Tibial nerve (tissue), 4 donors: ENCODE results near the gene TSPAN7. TPM values are rescaled to one million over a fixed set of nuclear protein-coding genes. Genes with fewer than 3 reads are reported as not detected.

Experiments
- DNase-seq, 2 donors: peaks; one replicate each; pipeline ENCODE4 v3.0.0-alpha.2; 2019; ENCODE audit warnings: low spot score in 2 of 2
- H3K27ac ChIP-seq, 4 donors: fragments of 200-600 bp; sonication (generic) in 3 of 4; one replicate each; pipeline ENCODE4 v1.5.1; 2017 to 2019; ENCODE audit warnings: mild to moderate bottlenecking in 1 of 4
- H3K27me3 ChIP-seq, 2 donors: fragments of 200-600 bp; sonication (generic) in 1 of 2; one replicate each; pipeline versions ENCODE4 v1.5.1 to v1.6.0; 2017 to 2019
- H3K36me3 ChIP-seq, 3 donors: fragments of 200-600 bp; sonication (generic); one replicate each; pipeline ENCODE4 v1.5.1; 2018 to 2019
- H3K4me1 ChIP-seq, 4 donors: fragments of 200-600 bp; sonication (generic) in 3 of 4; one replicate each; pipeline ENCODE4 v1.5.1; 2017 to 2019
- H3K4me3 ChIP-seq, 4 donors: fragments of 200-600 bp; sonication (generic) in 3 of 4; one replicate each; pipeline ENCODE4 v1.5.1; 2017 to 2019; ENCODE audit warnings: mild to moderate bottlenecking in 1 of 4, moderate library complexity in 1 of 4
- H3K9me3 ChIP-seq, 4 donors: fragments of 200-600 bp; sonication (generic) in 3 of 4; one replicate each; pipeline ENCODE4 v1.5.1; 2017 to 2019
- EP300 ChIP-seq, 2 donors: sonication (generic); formaldehyde crosslinking; IDR thresholded peaks; one replicate each; pipeline ENCODE4 v1.6.1; 2017; ENCODE audit warnings: antibody characterized with exemption in 2 of 2, mild to moderate bottlenecking in 1 of 2
- POLR2A ChIP-seq, 2 donors: fragments of 450-650 bp; IDR thresholded peaks; one replicate each; pipeline ENCODE4 v1.6.1; 2017; ENCODE audit warnings: antibody characterized with exemption in 2 of 2, mild to moderate bottlenecking in 2 of 2, moderate library complexity in 2 of 2
- WGBS, 2 donors: methylation state at CpG; one replicate each; pipeline ENCODE4 v1.1.5; 2018; 5-methylcytosine and 5-hydroxymethylcytosine counted together
- total RNA-seq, 4 donors: library from RNA; depleted of rRNA; stranded (reverse); fragments of >200 nt; gene quantifications; one replicate each; pipeline ENCODE4 v1.1.0, GENCODE V29; 2016
- TF ChIP-seq, protein P1 (sequence below), 5 experiments: fragments of 200-600 bp in 3 of 5; fragments of 450-650 bp in 2 of 5; sonication (generic) in 3 of 5; IDR thresholded peaks; one replicate each; pipeline ENCODE4 v1.5.1; 2016 to 2019; ENCODE audit warnings: antibody characterized with exemption in 5 of 5, mild to moderate bottlenecking in 3 of 5, moderate library complexity in 2 of 5

Gene TSPAN7
- total RNA-seq, 4 donors from 2014 or later, result 28.5 to 68.2 (median 40.5) TPM

DNA sequence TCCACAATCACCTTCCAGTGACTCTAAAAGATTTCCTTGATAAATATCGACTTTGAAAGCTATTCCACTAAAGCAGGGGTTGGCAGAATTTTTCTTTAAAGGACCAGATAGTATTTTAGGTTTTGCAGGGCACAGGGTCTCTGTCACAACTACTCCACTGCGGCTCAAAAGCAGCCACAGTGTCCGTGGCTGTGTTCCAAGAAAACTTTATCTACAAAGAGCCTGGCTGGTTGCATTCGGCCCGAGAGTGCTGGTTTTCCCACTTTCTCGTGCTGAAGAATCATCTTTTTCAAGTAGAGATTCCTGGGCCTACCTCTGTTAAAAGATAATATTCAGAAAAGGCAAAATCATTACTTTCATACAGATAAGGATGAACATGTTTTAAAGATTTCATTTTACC, 55.6 kb downstream of the TSPAN7 start:
- H3K27me3 ChIP-seq, result peaks cover 0 to 5% of the 10 kb centered on the region in 2 donors
- 65 to 74% methylated on average over 6 of the region's 6 CpGs for WGBS, 2 donors
- H3K27ac ChIP-seq, result no peak overlapping the region
- no peak for DNase-seq
- no peak overlapping the region for H3K4me3 ChIP-seq
- no peak for TF ChIP-seq POLR2A (IDR thresholded peaks at IDR 0.05)
- TF ChIP-seq, protein P1, sequence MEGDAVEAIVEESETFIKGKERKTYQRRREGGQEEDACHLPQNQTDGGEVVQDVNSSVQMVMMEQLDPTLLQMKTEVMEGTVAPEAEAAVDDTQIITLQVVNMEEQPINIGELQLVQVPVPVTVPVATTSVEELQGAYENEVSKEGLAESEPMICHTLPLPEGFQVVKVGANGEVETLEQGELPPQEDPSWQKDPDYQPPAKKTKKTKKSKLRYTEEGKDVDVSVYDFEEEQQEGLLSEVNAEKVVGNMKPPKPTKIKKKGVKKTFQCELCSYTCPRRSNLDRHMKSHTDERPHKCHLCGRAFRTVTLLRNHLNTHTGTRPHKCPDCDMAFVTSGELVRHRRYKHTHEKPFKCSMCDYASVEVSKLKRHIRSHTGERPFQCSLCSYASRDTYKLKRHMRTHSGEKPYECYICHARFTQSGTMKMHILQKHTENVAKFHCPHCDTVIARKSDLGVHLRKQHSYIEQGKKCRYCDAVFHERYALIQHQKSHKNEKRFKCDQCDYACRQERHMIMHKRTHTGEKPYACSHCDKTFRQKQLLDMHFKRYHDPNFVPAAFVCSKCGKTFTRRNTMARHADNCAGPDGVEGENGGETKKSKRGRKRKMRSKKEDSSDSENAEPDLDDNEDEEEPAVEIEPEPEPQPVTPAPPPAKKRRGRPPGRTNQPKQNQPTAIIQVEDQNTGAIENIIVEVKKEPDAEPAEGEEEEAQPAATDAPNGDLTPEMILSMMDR (IDR thresholded peaks at IDR 0.05), result no peak
- no peak for TF ChIP-seq EP300 (IDR thresholded peaks at IDR 0.05)
- no peaks in the 10 kb centered on the region for H3K9me3 ChIP-seq
- H3K36me3 ChIP-seq, result no peaks in the 10 kb centered on the region
- no peaks in the 10 kb centered on the region for H3K4me1 ChIP-seq

DNA sequence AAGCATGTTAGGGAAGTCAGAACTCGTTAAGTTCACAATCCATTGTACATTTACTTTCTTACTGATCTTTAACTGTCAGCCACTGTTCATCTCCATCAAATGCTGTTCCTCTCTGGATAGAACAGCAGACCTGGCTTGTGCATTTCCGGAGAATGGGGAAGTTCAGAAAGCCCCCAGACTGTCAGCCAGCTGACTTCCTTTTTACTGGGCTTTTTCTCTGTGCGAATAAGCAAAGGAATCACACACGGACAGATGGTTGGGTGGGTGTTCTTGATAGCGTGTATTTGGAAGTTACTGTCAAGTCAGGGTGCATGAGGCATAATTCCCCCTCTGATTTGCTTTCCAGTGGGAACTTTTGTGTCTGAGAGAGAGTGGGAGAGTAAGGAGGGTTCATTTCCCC, 56.8 kb downstream of the TSPAN7 start:
- no peaks in the 10 kb centered on the region for H3K36me3 ChIP-seq
- no peak overlapping the region for H3K27ac ChIP-seq
- TF ChIP-seq, protein P1 (IDR thresholded peaks at IDR 0.05), result no peak
- no peak for TF ChIP-seq EP300 (IDR thresholded peaks at IDR 0.05)
- TF ChIP-seq POLR2A (IDR thresholded peaks at IDR 0.05), result no peak
- 62 to 74% methylated on average over 5 of the region's 5 CpGs for WGBS, 2 donors
- no peaks in the 10 kb centered on the region for H3K4me1 ChIP-seq
- no peak for DNase-seq
- no peaks in the 10 kb centered on the region for H3K9me3 ChIP-seq
- peaks cover 0 to 5% of the 10 kb centered on the region in 2 donors for H3K27me3 ChIP-seq
- no peak overlapping the region for H3K4me3 ChIP-seq

DNA sequence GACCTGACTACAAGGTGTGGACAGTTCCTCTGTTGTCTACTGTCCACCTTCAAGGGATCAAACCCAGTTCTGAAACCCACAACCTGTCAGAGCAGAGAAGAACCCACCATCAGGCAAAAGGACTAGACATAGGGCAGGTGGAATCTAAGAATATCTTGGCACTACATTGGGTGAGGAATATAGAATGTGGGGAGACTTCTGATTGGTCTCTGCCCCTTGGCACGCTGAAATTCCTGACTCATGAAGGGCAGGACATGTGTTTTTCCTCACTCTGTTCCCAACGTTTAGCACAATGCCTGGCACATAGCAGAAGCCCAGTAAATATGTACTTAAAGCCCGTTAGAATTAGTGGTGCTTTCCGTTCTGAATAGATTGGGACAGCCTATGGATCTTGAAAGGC, 59.3 kb downstream of the TSPAN7 start:
- no peak for TF ChIP-seq EP300 (IDR thresholded peaks at IDR 0.05)
- TF ChIP-seq POLR2A (IDR thresholded peaks at IDR 0.05), result no peak
- TF ChIP-seq, protein P1 (IDR thresholded peaks at IDR 0.05), result no peak
- 55 to 79% methylated on average over 4 of the region's 4 CpGs for WGBS, 2 donors
- no peak for DNase-seq
- Histone ChIP-seq H3K27me3 (peaks cover 0 to 9% of the 10 kb centered on the region in 2 donors), H3K36me3 (no peaks in the 10 kb centered on the region), H3K27ac (no peak overlapping the region), H3K9me3 (no peaks in the 10 kb centered on the region), H3K4me1 (no peaks in the 10 kb centered on the region), H3K4me3 (no peak overlapping the region)

DNA sequence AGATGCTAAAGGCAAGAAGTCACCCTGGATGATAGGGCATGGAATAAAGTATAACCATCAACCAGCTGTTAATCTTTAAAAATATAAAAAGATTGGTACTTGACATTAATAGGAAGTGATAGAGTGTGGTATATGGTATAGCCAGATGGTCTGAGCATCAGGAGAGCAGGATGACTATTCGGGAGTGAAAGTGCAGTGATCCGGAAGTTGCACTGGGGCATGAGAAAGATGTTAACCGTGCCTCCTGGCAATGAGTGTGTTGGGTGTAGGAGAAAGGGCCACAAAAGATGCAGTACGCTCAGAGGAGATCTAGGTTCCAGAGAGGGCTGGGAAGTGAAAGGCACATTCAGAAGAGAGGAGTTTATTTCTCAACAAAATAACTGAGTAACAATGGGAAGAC, 65.0 kb downstream of the TSPAN7 start:
- TF ChIP-seq POLR2A (IDR thresholded peaks at IDR 0.05), result no peak
- TF ChIP-seq, protein P1 (IDR thresholded peaks at IDR 0.05), result no peak
- TF ChIP-seq EP300 (IDR thresholded peaks at IDR 0.05), result no peak
- Histone ChIP-seq H3K36me3 (no peaks in the 10 kb centered on the region), H3K4me3 (no peak overlapping the region), H3K27me3 (peaks cover 0 to 3% of the 10 kb centered on the region in 2 donors), H3K4me1 (no peaks in the 10 kb centered on the region), H3K27ac (no peak overlapping the region), H3K9me3 (no peaks in the 10 kb centered on the region)
- 82 to 100% methylated on average over 4 of the region's 4 CpGs for WGBS, 2 donors
- no peak for DNase-seq

DNA sequence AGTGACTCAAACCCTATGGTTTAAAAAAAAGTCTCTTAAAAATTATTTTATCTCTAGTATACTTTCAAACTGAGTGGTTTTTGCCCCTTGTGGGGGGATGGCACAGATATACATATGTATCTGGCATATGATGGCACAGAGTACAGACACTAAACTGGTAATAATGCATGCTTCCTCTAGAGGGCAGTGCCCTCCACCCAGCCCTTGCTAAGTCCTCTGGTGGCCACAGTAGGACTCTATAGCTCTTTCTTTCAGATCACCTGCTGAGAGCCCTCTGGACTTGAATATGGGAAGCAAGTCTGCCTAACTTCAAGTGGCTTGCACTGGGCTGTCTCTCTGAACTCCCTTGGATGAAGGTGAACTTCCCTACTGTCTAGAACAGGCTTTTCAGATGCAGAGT, 66.3 kb downstream of the TSPAN7 start:
- TF ChIP-seq POLR2A (IDR thresholded peaks at IDR 0.05) (no peak), EP300 (IDR thresholded peaks at IDR 0.05) (no peak)
- TF ChIP-seq, protein P1 (IDR thresholded peaks at IDR 0.05), result no peak
- H3K4me3 ChIP-seq, result no peak overlapping the region
- no peak overlapping the region for H3K27ac ChIP-seq
- H3K4me1 ChIP-seq, result no peaks in the 10 kb centered on the region
- no peaks in the 10 kb centered on the region for H3K36me3 ChIP-seq
- peaks cover 0 to 3% of the 10 kb centered on the region in 2 donors for H3K27me3 ChIP-seq
- no peaks in the 10 kb centered on the region for H3K9me3 ChIP-seq
- no peak for DNase-seq
